ENCODE results near the gene COG2. TPM values are rescaled to one million over a fixed set of nuclear protein-coding genes. Genes with fewer than 3 reads are reported as not detected.

Gene COG2
- total and polyA plus RNA-seq, 2 of the 13 experiments (the other 11 are each of a cell fraction or from before 2014, with no cell fraction given) = 16.8 to 36.3 TPM

DNA sequence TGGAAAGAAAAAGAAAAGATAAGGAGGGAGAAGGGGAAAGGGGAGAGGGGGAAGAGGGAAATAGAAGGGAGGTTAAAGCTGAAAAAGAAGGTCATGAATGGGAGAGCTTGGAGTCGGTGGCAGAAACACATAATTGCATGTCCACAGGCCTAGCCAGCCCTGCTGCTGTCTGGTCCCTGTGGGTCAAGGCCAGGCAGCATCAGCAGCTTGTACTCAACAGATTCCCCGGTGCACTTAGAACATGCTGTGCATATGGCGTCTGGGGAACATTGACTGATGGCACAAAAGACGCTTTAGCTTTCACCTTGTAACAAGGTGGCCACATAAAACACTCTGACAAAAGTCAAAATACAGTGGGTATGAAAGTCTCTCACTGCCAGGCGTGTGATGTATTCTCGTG is 25.9 kb downstream of the COG2 start:
- H3K27ac ChIP-seq (ENCODE audit: extremely low read length, insufficient read depth, low read length) = no peak overlapping the region
- no peaks in the 10 kb centered on the region for H4K20me1 ChIP-seq (ENCODE audit: insufficient read depth, low read length)
- ChIA-PET POLR2A (no interaction called here), CTCF (ENCODE audit: low intra/inter-chr PET ratio, low total read pairs) (no interaction called here)
- peaks cover 21 to 87% of the 10 kb centered on the region in 2 experiments for H3K36me3 ChIP-seq (replicated peaks in 1 of 2; ENCODE audit: control insufficient read depth in 1 of 2, insufficient read depth in 2 of 2, low read length in 2 of 2)
- H3K4me1 ChIP-seq (ENCODE audit: insufficient read depth, low read length) = no peaks in the 10 kb centered on the region
- no peak overlapping the region for H3K4me3 ChIP-seq (replicated peaks in 1 of 3; ENCODE audit: insufficient read depth in 1 of 3, low read depth in 2 of 3, low read length in 3 of 3)
- no peaks in the 10 kb centered on the region for H3K79me2 ChIP-seq (ENCODE audit: insufficient read depth, low read length)
- H2AFZ ChIP-seq (ENCODE audit: low read length) = no peak overlapping the region
- FAIRE-seq (no peak), ATAC-seq (no peak), DNase-seq (ENCODE audit: low spot score) (no peak)
- no peaks in the 10 kb centered on the region for H3K9me3 ChIP-seq (ENCODE audit: low read length)
- BruUV-seq (replicated peaks) = no TSS peak
- intact Hi-C loops (cut with micrococcal nuclease; ENCODE audit: unreplicated experiment) (no loop called here), in situ Hi-C loops (cut with HindIII; ENCODE audit: extremely low pct_ligation_motif_present, low pct_unique_long_range_greater_than_20kb) (no loop called here)
- H3K27me3 ChIP-seq (ENCODE audit: control insufficient read depth in 1 of 2, insufficient read depth in 2 of 2, low read length in 2 of 2) = no peaks in the 10 kb centered on the region
- H3K9ac ChIP-seq (ENCODE audit: insufficient read depth, low read depth, low read length) = no peak overlapping the region
- TF ChIP-seq PCBP2 (optimal IDR thresholded peaks at IDR 0.05; ENCODE audit: low read depth, low read length, poor library complexity, severe bottlenecking) (no peak), HNRNPK (IDR thresholded peaks at IDR 0.05; ENCODE audit: low read depth, low read length, poor library complexity, severe bottlenecking) (peak; percentile 78)
- H3K4me2 ChIP-seq (ENCODE audit: low read depth, low read length) = no peak overlapping the region
- WGBS (ENCODE audit: low lambda C conversion rate) = 97% methylated on average over 6 of the region's 6 CpGs

DNA sequence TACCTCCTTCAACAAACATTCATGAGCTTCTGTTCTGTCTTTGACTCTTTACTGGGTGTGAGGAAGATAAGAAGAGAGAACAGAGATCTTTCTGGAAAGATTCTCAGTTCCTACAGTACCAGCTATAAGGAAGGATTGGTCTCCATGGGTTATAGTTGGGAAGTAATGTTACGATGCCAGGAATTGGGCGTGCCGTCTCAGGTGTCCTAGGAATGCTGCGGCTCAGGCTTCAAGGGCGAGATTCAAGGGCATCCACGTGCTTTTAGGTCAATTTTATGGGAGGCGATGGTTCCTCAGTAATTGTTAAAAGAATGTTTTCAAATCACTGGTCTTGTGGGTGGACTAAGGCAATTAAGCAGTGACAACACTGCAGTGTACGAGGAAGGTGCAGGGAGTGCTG is 27.3 kb downstream of the COG2 start:
- Histone ChIP-seq H2AFZ (ENCODE audit: low read length) (no peak overlapping the region), H4K20me1 (ENCODE audit: insufficient read depth, low read length) (no peaks in the 10 kb centered on the region), H3K79me2 (ENCODE audit: insufficient read depth, low read length) (no peaks in the 10 kb centered on the region), H3K9me3 (ENCODE audit: low read length) (no peaks in the 10 kb centered on the region), H3K27me3 (ENCODE audit: control insufficient read depth in 1 of 2, insufficient read depth in 2 of 2, low read length in 2 of 2) (no peaks in the 10 kb centered on the region), H3K4me3 (replicated peaks in 1 of 3; ENCODE audit: insufficient read depth in 1 of 3, low read depth in 2 of 3, low read length in 3 of 3) (no peak overlapping the region), H3K9ac (ENCODE audit: insufficient read depth, low read depth, low read length) (no peak overlapping the region), H3K4me1 (ENCODE audit: insufficient read depth, low read length) (no peaks in the 10 kb centered on the region), H3K4me2 (ENCODE audit: low read depth, low read length) (no peak overlapping the region), H3K36me3 (replicated peaks in 1 of 2; ENCODE audit: control insufficient read depth in 1 of 2, insufficient read depth in 2 of 2, low read length in 2 of 2) (peaks cover 21 to 82% of the 10 kb centered on the region in 2 experiments), H3K27ac (ENCODE audit: extremely low read length, insufficient read depth, low read length) (no peak overlapping the region)
- POLR2A ChIA-PET = no interaction called here
- CTCF ChIA-PET (ENCODE audit: low intra/inter-chr PET ratio, low total read pairs) = no interaction called here
- WGBS (ENCODE audit: low lambda C conversion rate) = 98% methylated on average over 8 of the region's 8 CpGs
- FAIRE-seq = no peak
- no peak for ATAC-seq
- in situ Hi-C loops (cut with HindIII; ENCODE audit: extremely low pct_ligation_motif_present, low pct_unique_long_range_greater_than_20kb) = no loop called here
- no peak for TF ChIP-seq ZNF136 (CRISPR knock-in tag; IDR thresholded peaks at IDR 0.05; ENCODE audit: low read depth)
- TF ChIP-seq ZFAT (CRISPR knock-in tag; conservative IDR thresholded peaks at IDR 0.05) = no peak
- no peak for TF ChIP-seq MXD4 (CRISPR knock-in tag; IDR thresholded peaks at IDR 0.05)
- TF ChIP-seq ZNF749 (CRISPR knock-in tag; IDR thresholded peaks at IDR 0.05; ENCODE audit: borderline replicate concordance) = no peak
- no peak for TF ChIP-seq KLF11 (CRISPR knock-in tag; IDR thresholded peaks at IDR 0.05)
- TF ChIP-seq, protein P1, sequence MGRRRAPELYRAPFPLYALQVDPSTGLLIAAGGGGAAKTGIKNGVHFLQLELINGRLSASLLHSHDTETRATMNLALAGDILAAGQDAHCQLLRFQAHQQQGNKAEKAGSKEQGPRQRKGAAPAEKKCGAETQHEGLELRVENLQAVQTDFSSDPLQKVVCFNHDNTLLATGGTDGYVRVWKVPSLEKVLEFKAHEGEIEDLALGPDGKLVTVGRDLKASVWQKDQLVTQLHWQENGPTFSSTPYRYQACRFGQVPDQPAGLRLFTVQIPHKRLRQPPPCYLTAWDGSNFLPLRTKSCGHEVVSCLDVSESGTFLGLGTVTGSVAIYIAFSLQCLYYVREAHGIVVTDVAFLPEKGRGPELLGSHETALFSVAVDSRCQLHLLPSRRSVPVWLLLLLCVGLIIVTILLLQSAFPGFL (CRISPR knock-in tag; IDR thresholded peaks at IDR 0.05) = no peak
- TF ChIP-seq, protein P2, sequence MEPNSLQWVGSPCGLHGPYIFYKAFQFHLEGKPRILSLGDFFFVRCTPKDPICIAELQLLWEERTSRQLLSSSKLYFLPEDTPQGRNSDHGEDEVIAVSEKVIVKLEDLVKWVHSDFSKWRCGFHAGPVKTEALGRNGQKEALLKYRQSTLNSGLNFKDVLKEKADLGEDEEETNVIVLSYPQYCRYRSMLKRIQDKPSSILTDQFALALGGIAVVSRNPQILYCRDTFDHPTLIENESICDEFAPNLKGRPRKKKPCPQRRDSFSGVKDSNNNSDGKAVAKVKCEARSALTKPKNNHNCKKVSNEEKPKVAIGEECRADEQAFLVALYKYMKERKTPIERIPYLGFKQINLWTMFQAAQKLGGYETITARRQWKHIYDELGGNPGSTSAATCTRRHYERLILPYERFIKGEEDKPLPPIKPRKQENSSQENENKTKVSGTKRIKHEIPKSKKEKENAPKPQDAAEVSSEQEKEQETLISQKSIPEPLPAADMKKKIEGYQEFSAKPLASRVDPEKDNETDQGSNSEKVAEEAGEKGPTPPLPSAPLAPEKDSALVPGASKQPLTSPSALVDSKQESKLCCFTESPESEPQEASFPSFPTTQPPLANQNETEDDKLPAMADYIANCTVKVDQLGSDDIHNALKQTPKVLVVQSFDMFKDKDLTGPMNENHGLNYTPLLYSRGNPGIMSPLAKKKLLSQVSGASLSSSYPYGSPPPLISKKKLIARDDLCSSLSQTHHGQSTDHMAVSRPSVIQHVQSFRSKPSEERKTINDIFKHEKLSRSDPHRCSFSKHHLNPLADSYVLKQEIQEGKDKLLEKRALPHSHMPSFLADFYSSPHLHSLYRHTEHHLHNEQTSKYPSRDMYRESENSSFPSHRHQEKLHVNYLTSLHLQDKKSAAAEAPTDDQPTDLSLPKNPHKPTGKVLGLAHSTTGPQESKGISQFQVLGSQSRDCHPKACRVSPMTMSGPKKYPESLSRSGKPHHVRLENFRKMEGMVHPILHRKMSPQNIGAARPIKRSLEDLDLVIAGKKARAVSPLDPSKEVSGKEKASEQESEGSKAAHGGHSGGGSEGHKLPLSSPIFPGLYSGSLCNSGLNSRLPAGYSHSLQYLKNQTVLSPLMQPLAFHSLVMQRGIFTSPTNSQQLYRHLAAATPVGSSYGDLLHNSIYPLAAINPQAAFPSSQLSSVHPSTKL (CRISPR knock-in tag; IDR thresholded peaks at IDR 0.05) = no peak
- intact Hi-C loops (cut with micrococcal nuclease; ENCODE audit: unreplicated experiment) = no loop called here
- no TSS peak for BruUV-seq (replicated peaks)
- DNase-seq (ENCODE audit: low spot score) = no peak
